HG03342 (cell line): ENCODE data around the gene KIRREL1.

Experiments
- ATAC-seq: cut with Tn5 transposase; IDR thresholded peaks from one replicate; pipeline ENCODE4 v1.9.1; 2021; ENCODE audit warnings: mild to moderate bottlenecking, moderate library complexity; ENCODE audit not compliant: unreplicated experiment

KIRREL1 gene

GRCh38 chr1:157971769-157972168 lies 21.7 kb upstream of the KIRREL1 start:
- no peak for ATAC-seq

GRCh38 chr1:157975228-157975950 lies 18.1 kb upstream of the KIRREL1 start:
- ATAC-seq = no peak

GRCh38 chr1:157976888-157977287 lies 16.6 kb upstream of the KIRREL1 start:
- no peak for ATAC-seq

- ATAC-seq = no peak
Observed at GRCh38 chr1:157978586-157979403, 14.7 kb upstream of the KIRREL1 start.

DNA sequence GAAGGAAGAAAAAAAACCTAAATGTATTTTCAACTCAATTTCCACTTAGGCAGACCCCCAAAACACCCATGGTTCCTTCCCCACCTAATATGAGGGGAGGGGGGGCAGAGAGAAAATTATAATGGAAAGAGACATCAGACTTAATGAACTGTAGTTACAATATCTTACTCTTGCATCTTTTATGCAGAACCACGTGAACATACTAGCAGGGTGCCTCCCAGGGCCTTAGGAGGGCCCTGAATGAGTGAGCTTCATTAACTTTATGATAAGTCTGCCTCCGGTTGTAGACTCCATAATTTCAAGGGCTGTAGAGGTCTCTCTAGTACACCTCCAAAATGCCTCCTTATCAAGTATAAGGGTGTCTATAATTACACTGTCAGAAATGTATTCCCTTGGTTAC lies 11.3 kb upstream of the KIRREL1 start:
- ATAC-seq = no peak

- ATAC-seq = no peak
Observed at GRCh38 chr1:157983787-157984186, 9.7 kb upstream of the KIRREL1 start.

DNA sequence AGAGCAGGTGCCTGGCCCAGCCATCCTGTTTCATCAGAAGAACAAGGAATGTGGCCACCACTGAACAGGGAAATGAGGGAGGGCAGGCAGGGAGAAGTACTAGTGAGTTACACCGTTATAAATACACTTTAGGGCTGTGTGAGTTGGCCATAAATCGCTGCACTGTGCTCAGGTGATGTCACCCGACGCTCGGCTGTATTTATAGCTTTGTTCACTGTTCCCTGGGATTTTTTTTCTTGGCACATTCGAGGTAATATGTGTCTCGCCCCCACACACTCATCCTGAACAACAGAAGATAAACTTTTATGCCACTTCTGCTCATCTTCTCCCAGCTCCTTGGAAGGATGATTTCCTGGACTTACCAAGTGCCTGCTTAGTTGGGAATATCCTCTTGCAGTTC lies 9.0 kb upstream of the KIRREL1 start:
- no peak for ATAC-seq

- no peak for ATAC-seq
Observed at GRCh38 chr1:157985473-157985872, 8.0 kb upstream of the KIRREL1 start.

DNA sequence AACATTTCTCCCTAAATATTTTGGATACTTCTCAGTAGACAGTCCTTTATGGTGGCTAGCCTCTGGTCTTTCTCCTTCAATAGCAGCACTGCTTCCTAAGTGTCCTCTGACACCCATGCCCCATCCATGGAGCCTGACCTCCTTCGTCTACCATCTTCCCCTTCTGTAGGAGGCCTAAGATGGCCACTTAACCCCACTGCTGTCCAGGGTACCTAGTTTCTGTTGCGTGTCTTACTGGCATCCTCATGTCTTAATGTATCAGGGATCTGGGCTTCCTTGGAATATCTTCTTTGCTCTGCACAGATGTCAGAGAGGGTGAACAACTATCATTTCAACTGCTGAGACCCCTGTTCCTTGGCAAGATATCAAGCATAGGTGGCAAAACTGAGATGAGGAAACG lies 5.4 kb upstream of the KIRREL1 start:
- no peak for ATAC-seq

DNA sequence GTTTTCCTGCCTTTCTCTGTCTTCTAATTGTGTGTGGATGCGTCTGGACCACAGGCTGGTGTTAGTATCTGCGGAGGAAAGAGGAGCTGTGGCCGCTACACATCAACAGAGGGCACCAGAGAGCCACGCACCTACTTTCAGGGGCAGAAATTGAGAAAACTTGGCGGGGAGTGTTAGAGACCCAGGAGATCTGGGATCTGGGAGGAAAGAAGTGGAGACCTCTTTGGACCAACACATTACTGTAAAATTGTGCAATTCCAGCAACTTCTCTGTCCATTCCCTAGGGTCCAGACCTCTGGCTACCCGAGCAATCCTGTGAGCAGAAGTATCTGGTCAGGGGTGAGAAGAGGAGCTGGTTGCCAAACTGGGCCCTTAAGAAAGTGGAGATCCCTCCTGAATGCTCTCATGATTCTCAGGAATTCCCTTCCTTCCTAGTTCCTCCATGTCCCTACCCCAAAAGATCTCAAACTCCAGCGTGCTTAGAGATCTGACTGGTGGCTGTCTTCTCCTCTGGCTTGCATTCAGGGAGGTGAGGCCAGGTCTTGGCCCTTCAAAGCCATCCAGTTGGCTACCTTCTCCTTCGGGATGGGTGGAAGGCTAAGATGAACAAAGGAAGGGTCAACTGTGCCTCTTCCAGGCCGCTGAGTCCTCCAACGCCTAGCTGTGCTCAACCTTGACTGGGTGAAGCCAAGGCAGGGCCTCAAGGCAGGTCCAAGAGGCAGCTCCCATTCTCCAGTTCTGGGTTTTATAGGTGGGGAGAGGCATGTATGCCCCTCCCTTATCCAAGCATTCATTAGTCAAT lies 1.2 kb upstream of the KIRREL1 start:
- no peak for ATAC-seq

- ATAC-seq = no peak
Observed at GRCh38 chr1:157992833-157993146, 655 bp upstream of the KIRREL1 start.

GRCh38 chr1:157993918-157994605 lies 617 bp downstream of the KIRREL1 start:
- no peak for ATAC-seq

DNA sequence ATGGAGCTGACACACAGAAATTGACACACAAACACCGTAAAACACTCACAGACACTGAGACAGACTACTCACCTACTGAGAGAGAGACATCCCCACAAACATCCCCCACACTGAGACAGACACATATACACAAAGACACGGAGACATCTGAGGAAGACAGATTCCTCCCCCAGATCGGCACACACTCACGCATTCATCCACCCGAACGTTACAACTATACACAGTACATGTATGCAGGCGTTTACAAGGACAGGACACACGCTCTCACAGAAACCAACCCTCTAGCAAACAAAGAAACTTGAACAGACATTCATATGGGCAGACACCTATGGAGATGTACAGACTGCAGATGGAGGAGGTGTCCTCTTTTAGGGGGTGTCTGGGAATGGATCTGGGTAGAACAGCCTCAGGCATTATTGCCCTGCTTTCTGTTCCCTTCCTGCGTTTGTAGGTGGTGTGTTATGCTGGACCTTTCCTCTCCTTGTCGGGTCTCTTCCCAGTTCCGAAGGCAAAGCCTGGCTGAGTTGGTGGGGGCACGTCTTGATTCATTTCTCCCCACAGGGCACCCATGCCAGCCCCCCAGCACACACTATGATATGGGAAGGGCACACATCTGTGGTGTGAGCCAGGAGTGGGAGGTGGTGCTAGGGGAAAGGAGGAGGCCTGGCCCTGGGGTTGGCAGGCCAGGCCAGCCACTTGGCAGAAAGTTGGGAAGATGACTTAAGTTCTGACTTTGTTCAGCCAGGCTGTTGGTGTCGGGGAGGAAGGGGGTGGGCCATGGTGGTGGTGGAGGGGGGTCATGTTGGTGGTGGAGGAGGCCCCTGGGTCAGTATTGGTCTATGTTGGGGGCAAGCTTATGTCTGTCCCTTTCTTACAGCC lies 1.5 kb downstream of the KIRREL1 start:
- no peak for ATAC-seq

GRCh38 chr1:157995583-157996169 lies 2.2 kb downstream of the KIRREL1 start:
- ATAC-seq = no peak

- no peak for ATAC-seq
Observed at GRCh38 chr1:157996433-157996832, 3.0 kb downstream of the KIRREL1 start.

DNA sequence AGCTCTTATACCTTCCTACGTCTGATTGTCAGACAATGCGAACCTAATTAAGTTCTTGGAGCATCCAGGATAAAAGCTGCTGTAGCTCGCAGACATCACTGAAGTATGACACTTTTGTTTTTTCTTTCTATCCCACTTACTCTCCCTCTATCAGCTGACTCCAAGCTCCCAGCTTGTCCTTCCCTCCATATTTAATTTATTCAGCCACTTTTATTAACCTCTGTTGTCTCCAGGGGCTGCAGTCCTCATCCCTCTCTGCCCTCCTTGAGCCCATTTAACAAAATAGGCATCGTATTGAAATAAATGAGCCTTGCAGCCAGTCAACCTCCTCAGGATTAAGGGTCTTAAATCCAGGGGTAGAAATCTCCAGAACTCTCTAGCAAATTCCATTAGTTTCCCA lies 7.1 kb downstream of the KIRREL1 start:
- no peak for ATAC-seq

- ATAC-seq = no peak
Observed at GRCh38 chr1:158002022-158002630, 8.7 kb downstream of the KIRREL1 start.

DNA sequence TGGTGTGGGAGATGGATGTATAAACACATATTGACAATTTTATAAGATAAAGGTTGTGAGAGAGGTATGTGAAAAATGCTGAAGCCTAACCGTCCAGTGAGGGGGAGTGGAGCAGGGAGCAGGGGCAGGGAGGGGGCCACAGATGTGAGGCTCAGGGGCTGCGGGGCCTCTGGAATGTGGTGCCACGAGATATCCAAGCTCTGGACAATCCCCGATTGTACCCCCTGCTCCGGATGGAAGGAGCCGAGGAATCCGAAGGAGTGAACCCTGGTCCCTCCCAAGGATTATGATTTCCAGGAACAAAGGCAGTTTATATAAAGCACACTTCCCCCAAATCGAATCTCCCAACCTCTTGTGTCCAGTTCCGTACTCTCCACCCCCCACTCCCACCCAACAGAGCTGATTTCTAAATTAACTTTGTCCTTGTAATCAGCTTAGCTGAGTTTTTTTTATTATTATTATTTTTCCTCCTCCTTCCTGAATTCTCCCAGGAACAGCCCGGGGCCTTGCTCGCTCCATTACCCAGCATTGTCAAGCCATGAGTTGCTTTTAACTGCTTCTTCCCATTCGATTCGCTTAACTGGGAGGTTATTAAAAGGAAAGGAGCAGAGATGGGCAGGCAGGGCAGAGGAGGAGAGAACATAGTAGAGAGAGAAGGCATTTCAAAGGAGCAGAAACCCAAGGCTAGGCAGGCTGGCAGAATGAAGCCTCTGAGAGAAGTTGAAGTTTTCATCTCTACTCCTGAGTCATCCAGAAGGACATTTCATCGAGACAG lies 9.4 kb downstream of the KIRREL1 start:
- no peak for ATAC-seq

DNA sequence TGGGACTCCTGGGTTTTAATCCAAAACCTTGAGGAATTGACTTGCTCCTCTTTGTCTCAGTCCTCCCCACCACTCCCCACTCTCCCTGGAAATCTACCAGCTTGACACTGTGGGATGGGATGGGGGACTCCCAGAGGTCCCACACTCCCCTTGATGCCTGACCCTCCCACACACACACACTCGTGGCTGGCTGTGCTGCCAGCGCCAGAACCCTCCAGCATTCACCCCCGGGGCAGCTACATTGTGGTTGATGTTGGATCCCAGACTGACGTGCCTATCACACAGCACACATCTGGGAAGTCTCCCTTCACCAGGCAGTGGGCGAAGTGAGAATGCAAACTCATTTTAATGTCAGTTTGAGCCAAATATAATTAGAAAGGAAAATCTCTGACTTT lies 10.0 kb downstream of the KIRREL1 start:
- ATAC-seq = no peak
